DND-41 (cell line): ENCODE measurements around the gene EML3.

Experiments used
- CTCF ChIP-seq: IDR thresholded peaks from 2 replicates; pipeline ENCODE4 v1.5.1; 2012; ENCODE audit warnings: borderline replicate concordance, low read length, moderate library complexity, mild to moderate bottlenecking; ENCODE audit not compliant: poor library complexity, severe bottlenecking; ENCODE audit errors: extremely low read depth
- EZH2 ChIP-seq: IDR thresholded peaks from 3 replicates; pipeline ENCODE4 v1.6.1; 2012; ENCODE audit warnings: borderline replicate concordance, low read depth, mild to moderate bottlenecking, moderate library complexity, low read length, inconsistent platforms; ENCODE audit not compliant: severe bottlenecking

- TF ChIP-seq CTCF: no peak
- TF ChIP-seq EZH2: no peak
Measured at GRCh38 chr11:62648967-62649364, 36.4 kb upstream of the EML3 start.
